Kidney (tissue), 14 donors: ENCODE data around the gene SP100. TPM values are rescaled to one million over a fixed set of nuclear protein-coding genes. Genes with fewer than 3 reads are reported as not detected.

Experiments used
- DNase-seq, 5 donors: peaks; one replicate each; pipeline ENCODE4 v3.0.0-alpha.2; 2013 to 2020
- FAIRE-seq: peaks from 2 replicates; lab custom pipeline; 2012; peaks lifted over from hg19 to GRCh38; lab: Jason Lieb, UNC
- H3K27ac ChIP-seq, 2 donors: one replicate each; pipeline ENCODE4 v1.7.0; 2013; ENCODE audit warnings: low read depth in 2 of 2, low read length in 2 of 2, inconsistent platforms in 1 of 2
- H3K27me3 ChIP-seq: one replicate; pipeline ENCODE4 v1.7.1; 2013; ENCODE audit warnings: low read length, inconsistent platforms; ENCODE audit not compliant: control insufficient read depth, insufficient read depth
- H3K36me3 ChIP-seq, 3 donors: one replicate each; pipeline versions ENCODE4 v1.7.0 to v1.7.1; 2013; ENCODE audit warnings: low read length in 3 of 3, control low read depth in 1 of 3, inconsistent platforms in 1 of 3; ENCODE audit not compliant: insufficient read depth in 3 of 3, control insufficient read depth in 2 of 3
- H3K4me1 ChIP-seq, 3 donors: one replicate each; pipeline versions ENCODE4 v1.7.0 to v1.7.1; 2013; ENCODE audit warnings: low read length in 3 of 3, inconsistent platforms in 1 of 3, low read depth in 1 of 3; ENCODE audit not compliant: control insufficient read depth in 2 of 3, insufficient read depth in 2 of 3
- H3K4me3 ChIP-seq, 3 donors: one replicate each; pipeline versions ENCODE4 v1.7.0 to v1.8.1; 2013; ENCODE audit warnings: low read length in 3 of 3, control low read depth in 1 of 3, inconsistent platforms in 1 of 3
- H3K9ac ChIP-seq, 3 donors: one replicate each; pipeline versions ENCODE4 v1.7.0 to v1.7.1; 2013; ENCODE audit warnings: low read length in 3 of 3, control low read depth in 1 of 3, inconsistent platforms in 1 of 3
- H3K9me3 ChIP-seq, 3 donors: one replicate each; pipeline versions ENCODE4 v1.7.0 to v1.7.1; 2013; ENCODE audit warnings: low read length in 3 of 3, control low read depth in 1 of 3, inconsistent platforms in 1 of 3; ENCODE audit not compliant: control insufficient read depth in 2 of 3, insufficient read depth in 1 of 3
- intact Hi-C: fragments of 100-400 bp; cut with DNase I; formaldehyde crosslinking; loops from one replicate; pipeline ENCODE4 v1.11.1; 2022
- polyA plus RNA-seq: library from polyadenylated mRNA; stranded (reverse); fragments of 350-450 nt; fragmentation: Illumina TruSeq; extraction: RNeasy Lipid Tissue Mini Kit (QIAGEN cat#74804); gene quantifications from one replicate; pipeline ENCODE4 v1.2.3, GENCODE V29; 2014; ENCODE audit warnings: low read depth, low replicate concordance; ENCODE audit not compliant: insufficient read depth
- total RNA-seq: library from RNA; stranded (reverse); fragmentation: NEBNext Ultra II Directional; extraction: Animal tissue kit (Norgen Biotek cat#: 25700); gene quantifications from one replicate; pipeline ENCODE4 v1.2.1, GENCODE V29; 2021
- TF ChIP-seq, protein P1 (sequence below): IDR thresholded peaks from 3 replicates; pipeline ENCODE4 v1.5.1; 2012; ENCODE audit warnings: mild to moderate bottlenecking, moderate library complexity, borderline replicate concordance; ENCODE audit not compliant: insufficient read depth; ENCODE audit errors: extremely low read depth
- donor health status: control.
- donor health status: control.
- donor health status: control.
- donor health status: control.
- donor health status: control.
- donor health status: DM: yes; HTN: yes; CAD: no.
- donor health status: Normal renal cell carcinoma (clear cell type).

Gene SP100
- total and polyA plus RNA-seq, 2 donors from 2014 or later = 35.7 to 118 TPM

- DNase-seq = no peak
- intact Hi-C loops = no loop called here
- TF ChIP-seq, protein P1, sequence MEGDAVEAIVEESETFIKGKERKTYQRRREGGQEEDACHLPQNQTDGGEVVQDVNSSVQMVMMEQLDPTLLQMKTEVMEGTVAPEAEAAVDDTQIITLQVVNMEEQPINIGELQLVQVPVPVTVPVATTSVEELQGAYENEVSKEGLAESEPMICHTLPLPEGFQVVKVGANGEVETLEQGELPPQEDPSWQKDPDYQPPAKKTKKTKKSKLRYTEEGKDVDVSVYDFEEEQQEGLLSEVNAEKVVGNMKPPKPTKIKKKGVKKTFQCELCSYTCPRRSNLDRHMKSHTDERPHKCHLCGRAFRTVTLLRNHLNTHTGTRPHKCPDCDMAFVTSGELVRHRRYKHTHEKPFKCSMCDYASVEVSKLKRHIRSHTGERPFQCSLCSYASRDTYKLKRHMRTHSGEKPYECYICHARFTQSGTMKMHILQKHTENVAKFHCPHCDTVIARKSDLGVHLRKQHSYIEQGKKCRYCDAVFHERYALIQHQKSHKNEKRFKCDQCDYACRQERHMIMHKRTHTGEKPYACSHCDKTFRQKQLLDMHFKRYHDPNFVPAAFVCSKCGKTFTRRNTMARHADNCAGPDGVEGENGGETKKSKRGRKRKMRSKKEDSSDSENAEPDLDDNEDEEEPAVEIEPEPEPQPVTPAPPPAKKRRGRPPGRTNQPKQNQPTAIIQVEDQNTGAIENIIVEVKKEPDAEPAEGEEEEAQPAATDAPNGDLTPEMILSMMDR = no peak
Observed at GRCh38 chr2:230455005-230455684, 39.1 kb downstream of the SP100 start.

DNA sequence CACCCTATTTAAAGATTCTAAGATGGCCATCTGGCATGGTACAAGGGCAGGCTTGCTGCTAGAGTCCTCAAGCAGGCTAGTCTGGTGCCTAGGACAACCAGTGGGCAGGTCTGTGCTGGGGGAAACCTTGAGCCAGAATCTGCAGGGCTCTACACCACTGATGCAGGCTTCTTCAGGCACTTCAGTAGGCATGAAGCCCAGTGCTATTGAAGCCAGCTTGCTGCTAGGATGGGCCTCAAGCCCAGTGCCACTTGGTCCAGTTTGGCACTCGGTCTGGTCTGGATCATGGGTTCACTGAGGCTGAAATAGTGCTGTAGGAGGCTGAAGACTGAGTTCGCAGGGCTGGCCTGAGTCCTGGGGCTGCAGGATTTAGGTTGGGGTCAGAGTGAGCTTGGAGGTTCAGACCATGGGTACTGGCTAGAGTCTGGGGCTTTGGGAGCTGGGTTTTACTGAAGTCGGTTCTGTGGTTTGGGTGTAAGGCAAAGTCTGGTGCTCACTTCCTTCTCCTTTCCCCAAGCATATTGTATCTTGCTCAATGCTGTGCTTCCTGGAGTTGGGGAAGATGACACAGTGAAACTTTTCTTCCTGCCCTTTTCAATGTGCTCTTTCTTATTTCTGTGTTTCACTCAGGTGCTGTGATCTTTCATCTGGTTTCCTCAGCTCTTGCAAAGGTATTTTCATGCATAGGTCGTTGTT is 41.2 kb downstream of the SP100 start:
- no peak for FAIRE-seq
- DNase-seq = peak in 1 of 5 donors; percentile 2
- Histone ChIP-seq H3K27me3 (no peaks in the 10 kb centered on the region), H3K4me3 (no peak overlapping the region), H3K4me1 (peaks cover 0 to 2% (median 0%) of the 10 kb centered on the region in 3 donors), H3K9me3 (no peaks in the 10 kb centered on the region), H3K9ac (no peak overlapping the region), H3K27ac (no peak overlapping the region), H3K36me3 (peaks cover 0 to 23% (median 20%) of the 10 kb centered on the region in 3 donors)
- intact Hi-C loops = no loop called here
- TF ChIP-seq, protein P1 = no peak

More at GRCh38 chr2:230455005-230455684, 39.1 kb downstream of the SP100 start:
- Histone ChIP-seq H3K4me1 (peaks cover 0 to 2% (median 0%) of the 10 kb centered on the region in 3 donors), H3K4me3 (no peak overlapping the region), H3K9ac (no peak overlapping the region), H3K36me3 (peaks cover 0 to 21% (median 17%) of the 10 kb centered on the region in 3 donors), H3K9me3 (no peaks in the 10 kb centered on the region), H3K27me3 (no peaks in the 10 kb centered on the region), H3K27ac (no peak overlapping the region)
- FAIRE-seq = no peak

- TF ChIP-seq, protein P1 = no peak
- no peak for DNase-seq
- Histone ChIP-seq H3K9ac (no peak overlapping the region), H3K36me3 (peaks cover 0 to 25% (median 20%) of the 10 kb centered on the region in 3 donors), H3K27ac (no peak overlapping the region), H3K4me1 (peaks cover 0 to 2% (median 0%) of the 10 kb centered on the region in 3 donors), H3K4me3 (no peak overlapping the region), H3K9me3 (no peaks in the 10 kb centered on the region), H3K27me3 (no peaks in the 10 kb centered on the region)
- intact Hi-C loops = no loop called here
- FAIRE-seq = no peak
Observed at GRCh38 chr2:230457793-230458192, 41.8 kb downstream of the SP100 start.
